Neutrophil (primary cell): ENCODE measurements around the gene ALS2.
"Not testable (repeated sequence)": the region's sequence is repeated elsewhere in the genome, so short reads cannot be mapped to it uniquely, and the experiment has no call there.

Source experiments
- H3K27ac ChIP-seq: fragments of 200-600 bp; sonication (generic); 2 replicates; pipeline ENCODE4 v1.5.1; 2016; ENCODE audit warnings: mild to moderate bottlenecking, moderate library complexity
- H3K27me3 ChIP-seq: fragments of 200-600 bp; sonication (generic); 2 replicates; pipeline ENCODE4 v1.6.0; 2016; ENCODE audit warnings: mild to moderate bottlenecking
- H3K36me3 ChIP-seq: fragments of 200-600 bp; sonication (generic); 2 replicates; pipeline ENCODE4 v1.5.1; 2017
- H3K4me1 ChIP-seq, 2 experiments: fragments of 200-600 bp in 1 of 2; sonication (generic) in 1 of 2; 1 replicate in 1 of 2; 2 replicates in 1 of 2; pipeline versions ENCODE4 v1.5.1 to v1.6.1; 2013 to 2016; ENCODE audit warnings: low read depth in 1 of 2, low read length in 1 of 2, mild to moderate bottlenecking in 1 of 2, moderate library complexity in 1 of 2; ENCODE audit not compliant: control insufficient read depth in 1 of 2, insufficient read depth in 1 of 2
- H3K4me3 ChIP-seq, 2 experiments: fragments of 200-600 bp in 1 of 2; sonication (generic) in 1 of 2; 1 replicate in 1 of 2; 2 replicates in 1 of 2; pipeline ENCODE4 v1.5.1; 2013 to 2016; ENCODE audit warnings: low read depth in 1 of 2, low read length in 1 of 2, mild to moderate bottlenecking in 1 of 2, moderate library complexity in 1 of 2
- H3K9me3 ChIP-seq: fragments of 200-600 bp; sonication (generic); 2 replicates; pipeline ENCODE4 v1.5.1; 2016
- TF ChIP-seq, protein P1 (sequence below): fragments of 200-600 bp; sonication (generic); IDR thresholded peaks from 2 replicates; pipeline ENCODE4 v1.5.1; 2016; ENCODE audit warnings: antibody characterized with exemption

ALS2 gene

GRCh38 chr2:201765799-201766198, 14.9 kb downstream of the ALS2 start:
- no peaks in the 10 kb centered on the region for H3K27me3 ChIP-seq
- peaks cover 13% of the 10 kb centered on the region for H3K36me3 ChIP-seq
- no peaks in the 10 kb centered on the region for H3K4me1 ChIP-seq
- H3K4me3 ChIP-seq = no peak overlapping the region
- TF ChIP-seq, protein P1, sequence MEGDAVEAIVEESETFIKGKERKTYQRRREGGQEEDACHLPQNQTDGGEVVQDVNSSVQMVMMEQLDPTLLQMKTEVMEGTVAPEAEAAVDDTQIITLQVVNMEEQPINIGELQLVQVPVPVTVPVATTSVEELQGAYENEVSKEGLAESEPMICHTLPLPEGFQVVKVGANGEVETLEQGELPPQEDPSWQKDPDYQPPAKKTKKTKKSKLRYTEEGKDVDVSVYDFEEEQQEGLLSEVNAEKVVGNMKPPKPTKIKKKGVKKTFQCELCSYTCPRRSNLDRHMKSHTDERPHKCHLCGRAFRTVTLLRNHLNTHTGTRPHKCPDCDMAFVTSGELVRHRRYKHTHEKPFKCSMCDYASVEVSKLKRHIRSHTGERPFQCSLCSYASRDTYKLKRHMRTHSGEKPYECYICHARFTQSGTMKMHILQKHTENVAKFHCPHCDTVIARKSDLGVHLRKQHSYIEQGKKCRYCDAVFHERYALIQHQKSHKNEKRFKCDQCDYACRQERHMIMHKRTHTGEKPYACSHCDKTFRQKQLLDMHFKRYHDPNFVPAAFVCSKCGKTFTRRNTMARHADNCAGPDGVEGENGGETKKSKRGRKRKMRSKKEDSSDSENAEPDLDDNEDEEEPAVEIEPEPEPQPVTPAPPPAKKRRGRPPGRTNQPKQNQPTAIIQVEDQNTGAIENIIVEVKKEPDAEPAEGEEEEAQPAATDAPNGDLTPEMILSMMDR = no peak
- H3K27ac ChIP-seq = no peak overlapping the region
- no peaks in the 10 kb centered on the region for H3K9me3 ChIP-seq

GRCh38 chr2:201764469-201764868, 16.3 kb downstream of the ALS2 start:
- not testable (repeated sequence) for H3K27ac ChIP-seq, H3K4me1 ChIP-seq, H3K9me3 ChIP-seq, H3K4me3 ChIP-seq, H3K27me3 ChIP-seq
- peaks cover 15% of the 10 kb centered on the region for H3K36me3 ChIP-seq

DNA sequence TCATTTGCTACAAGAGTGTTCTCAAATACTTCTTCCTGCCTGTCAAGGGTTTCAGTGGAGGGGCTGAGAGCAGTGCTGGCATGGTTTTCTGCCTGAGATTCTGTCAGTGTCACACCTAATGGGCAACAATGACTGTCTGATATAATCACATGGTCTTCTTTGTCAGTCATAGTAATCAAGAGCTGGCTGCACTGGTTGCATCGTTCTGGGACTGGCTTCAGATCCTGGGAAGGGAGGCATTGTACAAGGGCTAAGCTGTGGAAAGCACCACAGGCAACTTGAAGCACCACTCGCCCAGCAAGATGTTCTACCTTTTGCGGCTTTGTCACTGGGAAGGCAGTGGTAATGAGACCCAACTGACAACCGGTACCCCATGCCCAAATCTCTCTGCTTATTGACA, 19.6 kb downstream of the ALS2 start:
- Histone ChIP-seq H3K4me3 (no peak overlapping the region), H3K4me1 (no peaks in the 10 kb centered on the region), H3K36me3 (peaks cover 27% of the 10 kb centered on the region), H3K9me3 (no peaks in the 10 kb centered on the region), H3K27ac (no peak overlapping the region), H3K27me3 (no peaks in the 10 kb centered on the region)
- TF ChIP-seq, protein P1 = no peak

- Histone ChIP-seq H3K36me3 (peaks cover 27% of the 10 kb centered on the region), H3K4me3 (no peak overlapping the region), H3K4me1 (no peaks in the 10 kb centered on the region), H3K27me3 (no peaks in the 10 kb centered on the region), H3K27ac (no peak overlapping the region), H3K9me3 (no peaks in the 10 kb centered on the region)
- TF ChIP-seq, protein P1 = no peak
Observed at GRCh38 chr2:201759567-201759966, 21.2 kb downstream of the ALS2 start.

DNA sequence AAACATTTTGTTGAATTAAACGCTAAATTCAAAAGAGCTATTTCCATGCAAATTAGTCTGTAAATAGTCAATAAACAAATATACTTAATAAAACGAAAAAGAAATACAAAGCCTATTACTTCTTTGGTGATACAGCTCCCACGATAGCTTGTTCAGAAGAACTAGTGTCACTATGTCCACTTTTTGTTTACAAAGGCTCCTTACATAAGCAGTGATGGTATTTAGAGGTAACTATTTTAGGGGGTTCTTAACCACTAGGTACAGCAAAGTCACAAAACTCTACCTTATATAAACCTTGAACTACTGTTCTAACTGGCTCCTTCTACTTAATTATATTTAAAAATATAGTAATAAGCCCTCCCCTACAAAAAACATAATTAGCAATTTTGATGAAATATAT, 21.9 kb downstream of the ALS2 start:
- Histone ChIP-seq H3K36me3 (peaks cover 32% of the 10 kb centered on the region), H3K4me3 (no peak overlapping the region), H3K27ac (no peak overlapping the region), H3K4me1 (no peaks in the 10 kb centered on the region), H3K27me3 (no peaks in the 10 kb centered on the region), H3K9me3 (no peaks in the 10 kb centered on the region)
- TF ChIP-seq, protein P1 = no peak

GRCh38 chr2:201758234-201758633, 22.5 kb downstream of the ALS2 start:
- H3K9me3 ChIP-seq = no peaks in the 10 kb centered on the region
- H3K27me3 ChIP-seq = no peaks in the 10 kb centered on the region
- no peak overlapping the region for H3K4me3 ChIP-seq
- TF ChIP-seq, protein P1 = no peak
- H3K36me3 ChIP-seq = peaks cover 32% of the 10 kb centered on the region
- no peak overlapping the region for H3K27ac ChIP-seq
- no peaks in the 10 kb centered on the region for H3K4me1 ChIP-seq
